Stimulated activated CD4-positive, alpha-beta T cell treated with anti-CD3 and anti-CD28 coated beads, TNF-alpha, amount 100 ng/mL, for 48 hours (primary cell): ENCODE measurements around the gene CD86.
"Not testable (repeated sequence)": the region's sequence is repeated elsewhere in the genome, so short reads cannot be mapped to it uniquely, and the experiment has no call there.

Experiments
- DNase-seq, 3 donors: peaks; one replicate each; pipeline ENCODE4 v3.0.0-alpha.2; 2020; ENCODE audit warnings: low read depth in 3 of 3

CD86 gene

DNA sequence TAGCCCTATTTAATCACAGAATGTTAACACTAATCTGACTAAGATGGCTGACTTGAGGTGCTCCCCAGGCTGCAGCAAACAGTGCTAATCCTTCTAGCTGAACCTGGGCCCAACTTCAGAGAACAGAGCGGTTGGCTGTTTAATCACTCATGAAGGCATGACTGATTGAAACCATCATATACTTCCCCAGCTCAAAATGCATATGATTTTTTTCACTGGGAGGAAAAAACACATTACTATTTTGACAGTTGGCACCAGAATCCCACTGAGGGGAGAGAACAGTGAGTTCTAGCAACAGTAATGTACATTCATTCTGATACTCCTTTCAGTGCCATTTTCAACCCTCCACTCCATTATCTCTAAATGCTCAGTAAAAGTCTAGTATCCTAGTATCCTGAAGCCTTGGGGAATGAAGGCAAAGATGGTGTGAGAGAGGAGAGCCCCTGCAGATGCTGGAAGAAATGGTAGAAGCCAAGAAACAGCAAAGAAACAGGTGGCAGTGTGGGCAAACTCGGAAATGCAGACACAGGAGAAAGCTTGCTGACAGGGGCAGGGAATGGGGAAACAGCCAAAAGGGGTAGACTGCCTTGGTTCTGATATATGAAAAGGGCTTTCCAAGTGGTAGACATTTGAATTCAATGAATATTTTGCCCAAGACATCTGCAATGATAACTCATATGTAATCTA lies 93.9 kb downstream of the CD86 start:
- no peak for DNase-seq

DNA sequence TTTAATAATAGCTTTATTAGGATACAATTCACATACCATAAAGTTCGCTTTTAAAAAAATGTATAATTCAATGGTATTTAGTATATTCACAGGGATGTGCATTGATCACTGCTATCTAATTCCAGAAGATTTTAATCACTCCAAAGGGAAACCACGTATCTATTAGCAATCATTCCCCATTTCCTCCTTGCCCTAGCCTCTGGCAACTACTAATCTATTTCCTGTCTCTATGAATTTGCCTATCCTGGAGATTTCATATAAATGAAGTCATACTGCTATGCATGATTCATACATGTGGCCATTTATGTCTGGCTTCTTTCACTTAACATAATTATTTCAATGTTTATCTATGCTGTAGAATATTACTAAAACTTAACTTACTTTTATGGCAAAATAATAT lies 96.3 kb downstream of the CD86 start:
- no peak for DNase-seq

DNA sequence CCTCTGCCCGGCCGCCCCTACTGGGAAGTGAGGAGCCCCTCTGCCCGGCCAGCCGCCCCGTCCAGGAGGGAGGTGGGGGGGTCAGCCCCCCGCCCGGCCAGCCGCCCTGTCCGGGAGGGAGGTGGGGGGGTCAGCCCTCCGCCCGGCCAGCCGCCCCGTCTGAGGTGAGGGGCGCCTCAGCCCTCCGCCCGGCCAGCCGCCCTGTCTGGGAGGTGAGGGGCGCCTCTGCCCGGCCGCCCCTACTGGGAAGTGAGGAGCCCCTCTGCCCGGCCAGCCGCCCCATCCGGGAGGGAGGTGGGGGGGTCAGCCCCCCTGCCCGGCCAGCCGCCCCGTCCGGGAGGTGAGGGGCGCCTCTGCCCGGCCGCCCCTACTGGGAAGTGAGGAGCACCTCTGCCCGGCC lies 109.8 kb downstream of the CD86 start:
- DNase-seq: not testable (repeated sequence)

DNA sequence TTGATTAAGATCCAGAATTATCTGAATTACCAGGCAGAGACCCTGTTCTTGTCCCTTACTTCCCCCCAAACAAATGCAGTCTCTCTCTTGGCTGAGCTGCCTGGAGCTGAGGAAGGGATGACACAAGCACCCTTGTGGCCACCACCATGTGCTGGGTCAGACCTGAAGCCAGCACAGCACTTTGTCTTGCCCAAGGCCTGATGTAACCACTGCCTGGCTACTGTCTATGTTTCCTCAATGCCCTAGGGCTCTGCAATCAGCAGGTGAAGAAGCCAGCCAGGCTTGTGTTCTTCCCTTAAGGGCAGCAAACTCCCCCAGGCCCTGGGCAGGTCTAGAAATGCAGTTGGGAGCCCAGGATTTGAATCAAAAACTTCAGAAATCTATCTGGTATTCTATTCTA lies 112.5 kb downstream of the CD86 start:
- DNase-seq: no peak

DNA sequence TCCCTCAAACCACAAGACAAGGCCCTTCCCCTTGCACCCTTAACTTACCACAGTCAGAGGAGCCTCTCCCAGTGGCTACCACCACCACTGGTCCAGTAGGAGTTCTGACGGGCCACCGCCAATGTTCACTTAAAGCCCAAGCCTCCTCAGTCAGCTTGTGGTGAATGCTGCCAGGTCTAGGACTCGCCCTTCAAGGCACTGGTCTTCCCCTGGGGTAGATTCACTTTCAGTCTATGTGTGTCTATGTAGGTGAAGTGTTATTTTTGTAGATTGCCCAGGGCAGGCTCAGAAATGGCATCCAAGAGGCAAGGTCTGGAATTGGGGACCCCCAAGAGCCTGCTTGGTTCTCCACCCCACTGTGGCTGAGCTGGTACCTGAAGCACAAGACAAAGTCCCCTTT lies 112.9 kb downstream of the CD86 start:
- no peak for DNase-seq

DNA sequence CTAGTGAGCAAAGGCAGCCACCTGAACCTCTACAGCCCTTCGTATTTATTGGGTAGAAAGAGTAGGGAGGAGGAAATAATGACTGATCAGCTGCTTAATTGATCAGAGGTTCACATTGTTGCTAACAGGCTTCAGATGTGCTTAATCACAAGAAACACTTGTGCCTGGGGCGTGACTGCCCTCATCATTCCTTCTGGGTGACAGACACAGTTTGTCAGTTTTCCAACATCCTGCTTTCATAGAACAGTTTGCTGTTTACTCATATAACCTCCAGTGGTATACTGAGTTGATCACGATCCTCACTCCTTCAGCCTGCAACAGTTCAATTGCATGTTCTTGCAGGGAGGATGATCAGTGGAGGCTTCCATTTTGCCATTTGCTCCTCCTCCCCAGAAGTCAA lies 114.7 kb downstream of the CD86 start:
- no peak for DNase-seq
